ENCODE measurements around the gene RACK1.

RACK1 gene

GRCh38 chr5:181198106-181198685 lies 45.5 kb downstream of the RACK1 start:
- no peak for DNase-seq (ENCODE audit: low read depth in 2 of 2)

GRCh38 chr5:181197326-181197951 lies 46.3 kb downstream of the RACK1 start:
- no peak for DNase-seq (ENCODE audit: low read depth in 2 of 2)

GRCh38 chr5:181195249-181195761 lies 48.4 kb downstream of the RACK1 start:
- DNase-seq (ENCODE audit: low read depth in 2 of 2), result no peak

GRCh38 chr5:181194489-181195248 lies 49.0 kb downstream of the RACK1 start:
- DNase-seq (ENCODE audit: low read depth in 2 of 2), result no peak

- no peak for DNase-seq (ENCODE audit: low read depth in 2 of 2)
These were observed 50.0 kb downstream of the RACK1 start for GRCh38 chr5:181193656-181194055.

GRCh38 chr5:181192337-181193046 lies 51.2 kb downstream of the RACK1 start:
- no peak for DNase-seq (ENCODE audit: low read depth in 2 of 2)

- peak; percentile 90 to 97 for DNase-seq (ENCODE audit: low read depth in 2 of 2)
These were observed 52.0 kb downstream of the RACK1 start for GRCh38 chr5:181191526-181192336.

- DNase-seq (ENCODE audit: low read depth in 2 of 2), result no peak
These were observed 52.8 kb downstream of the RACK1 start for GRCh38 chr5:181190711-181191525.

- no peak for DNase-seq (ENCODE audit: low read depth in 2 of 2)
These were observed 53.6 kb downstream of the RACK1 start for GRCh38 chr5:181189962-181190710.

- DNase-seq (ENCODE audit: low read depth in 2 of 2), result peak in 1 of 2 donors; percentile 37
These were observed 54.2 kb downstream of the RACK1 start for GRCh38 chr5:181189363-181189961.

- peak in 1 of 2 donors; percentile 61 for DNase-seq (ENCODE audit: low read depth in 2 of 2)
These were observed 54.9 kb downstream of the RACK1 start for GRCh38 chr5:181188700-181189362.

GRCh38 chr5:181187500-181188213 lies 56.0 kb downstream of the RACK1 start:
- peak in 1 of 2 donors; percentile 21 for DNase-seq (ENCODE audit: low read depth in 2 of 2)

- no peak for DNase-seq (ENCODE audit: low read depth in 2 of 2)
These were observed 56.7 kb downstream of the RACK1 start for GRCh38 chr5:181186986-181187499.
